Activated T-helper 1 cell treated with anti-CD3 and anti-CD28 coated beads, Interleukin-12 subunit alpha, Interleukin-12 subunit beta, Interleukin-2, Interleukin-4 antibody, amounts not matched to agents 30 ng/mL and 10 ng/mL and 1 ng/mL, durations not matched to agents 14 hours and 24 hours and 36 hours (primary cell): ENCODE measurements around the gene MYADML2. TPM values are rescaled to one million over a fixed set of nuclear protein-coding genes. Genes with fewer than 3 reads are reported as not detected.
A peak's percentile ranks its signal among the peaks of the same experiment; 100 is the strongest.

Source experiments
- DNase-seq: peaks from one replicate; pipeline ENCODE4 v3.0.0; 2021; ENCODE audit warnings: low spot score
- H3K27ac Mint-ChIP-seq: one replicate; pipeline ENCODE4 v1.8.0; 2021; ENCODE audit warnings: mild to moderate bottlenecking, mixed read lengths
- H3K27me3 Mint-ChIP-seq: one replicate; pipeline ENCODE4 v1.8.0; 2022; ENCODE audit warnings: mild to moderate bottlenecking, moderate library complexity, mixed read lengths; ENCODE audit not compliant: insufficient read depth
- H3K36me3 Mint-ChIP-seq: one replicate; pipeline ENCODE4 v1.8.0; 2021; ENCODE audit warnings: low read depth, mixed read lengths
- H3K4me1 Mint-ChIP-seq: one replicate; pipeline ENCODE4 v1.8.0; 2021; ENCODE audit warnings: low read depth, mixed read lengths
- H3K4me3 Mint-ChIP-seq: one replicate; pipeline ENCODE4 v1.8.0; 2021; ENCODE audit warnings: mild to moderate bottlenecking, moderate library complexity, mixed read lengths
- H3K9me3 Mint-ChIP-seq: one replicate; pipeline ENCODE4 v1.8.0; 2021; ENCODE audit warnings: mixed read lengths
- intact Hi-C: fragments of 100-400 bp; cut with micrococcal nuclease; formaldehyde crosslinking; loops from one replicate; pipeline ENCODE4 v1.15.1; 2024
- total RNA-seq: library from RNA; stranded (reverse); gene quantifications from 2 replicates; pipeline ENCODE4 v1.2.3, GENCODE V29; 2022

MYADML2 gene
- total RNA-seq, 1 donor from 2014 or later, result 0.08 TPM

DNA sequence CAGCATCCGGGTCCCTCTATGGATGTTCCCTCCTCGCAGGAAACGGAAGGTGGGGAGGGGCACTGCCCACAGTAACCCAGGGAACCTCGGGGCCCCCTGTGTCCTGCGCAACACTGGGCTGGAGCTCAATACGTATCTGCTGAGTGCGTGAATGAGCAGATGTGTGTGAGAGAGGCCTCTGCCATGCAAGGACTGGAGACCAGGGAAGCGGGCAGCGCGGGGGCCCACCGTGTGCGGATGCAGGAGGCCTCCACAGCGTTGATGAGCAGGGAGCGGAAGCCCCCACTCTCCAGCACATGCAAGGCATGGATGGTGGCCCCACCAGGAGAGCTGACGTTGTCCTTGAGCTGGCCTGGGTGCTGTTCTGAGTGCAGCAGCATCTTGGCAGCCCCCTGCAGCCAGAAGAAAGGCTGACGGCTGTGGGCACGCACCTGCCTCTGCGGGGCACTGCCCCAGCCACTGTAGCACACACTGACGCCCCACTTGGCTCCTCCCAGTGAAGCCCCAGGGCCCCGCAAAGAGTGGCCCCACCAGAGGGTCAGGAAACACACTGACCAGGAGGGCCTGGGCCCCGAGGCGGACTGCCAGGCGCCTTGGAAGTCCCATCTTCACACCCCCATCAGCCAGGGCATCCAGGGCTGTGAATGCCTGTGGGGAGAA, 12.8 kb downstream of the MYADML2 start:
- peaks cover 10% of the 10 kb centered on the region for H3K4me1 Mint-ChIP-seq
- DNase-seq, result no peak
- peak overlapping the region; percentile 64 for H3K4me3 Mint-ChIP-seq
- no peaks in the 10 kb centered on the region for H3K9me3 Mint-ChIP-seq
- peaks cover 2% of the 10 kb centered on the region for H3K27me3 Mint-ChIP-seq
- intact Hi-C loops, result no loop called here
- H3K27ac Mint-ChIP-seq, result no peak overlapping the region
- peaks cover 12% of the 10 kb centered on the region for H3K36me3 Mint-ChIP-seq

DNA sequence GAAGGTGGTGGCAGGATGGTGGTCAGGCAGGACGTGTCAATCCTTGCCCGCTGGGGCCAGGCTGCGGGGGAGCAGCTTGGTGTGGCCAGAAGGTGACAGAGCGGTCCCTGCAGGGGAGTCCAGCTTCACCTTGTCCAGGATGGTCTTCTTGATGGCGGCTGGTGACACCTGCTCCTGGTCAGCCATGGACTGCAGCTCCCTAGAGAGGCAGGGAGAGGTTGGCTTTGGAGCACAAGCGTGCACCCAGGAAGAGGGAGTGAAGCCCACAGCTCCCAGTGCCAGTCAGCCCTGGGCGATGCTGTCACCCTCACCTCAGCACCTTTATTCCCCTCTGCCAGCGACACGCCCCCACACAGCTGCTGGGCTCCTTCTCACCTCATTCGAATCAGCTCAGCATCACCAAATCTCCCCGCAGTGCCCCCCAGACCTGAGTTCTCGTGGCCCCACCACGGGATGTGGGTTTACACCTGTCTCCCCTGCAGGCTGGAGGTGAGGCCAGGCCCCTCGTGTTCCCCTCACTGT, 13.8 kb downstream of the MYADML2 start:
- Mint-ChIP-seq H3K9me3 (no peaks in the 10 kb centered on the region), H3K36me3 (peaks cover 12% of the 10 kb centered on the region)
- DNase-seq, result no peak

DNA sequence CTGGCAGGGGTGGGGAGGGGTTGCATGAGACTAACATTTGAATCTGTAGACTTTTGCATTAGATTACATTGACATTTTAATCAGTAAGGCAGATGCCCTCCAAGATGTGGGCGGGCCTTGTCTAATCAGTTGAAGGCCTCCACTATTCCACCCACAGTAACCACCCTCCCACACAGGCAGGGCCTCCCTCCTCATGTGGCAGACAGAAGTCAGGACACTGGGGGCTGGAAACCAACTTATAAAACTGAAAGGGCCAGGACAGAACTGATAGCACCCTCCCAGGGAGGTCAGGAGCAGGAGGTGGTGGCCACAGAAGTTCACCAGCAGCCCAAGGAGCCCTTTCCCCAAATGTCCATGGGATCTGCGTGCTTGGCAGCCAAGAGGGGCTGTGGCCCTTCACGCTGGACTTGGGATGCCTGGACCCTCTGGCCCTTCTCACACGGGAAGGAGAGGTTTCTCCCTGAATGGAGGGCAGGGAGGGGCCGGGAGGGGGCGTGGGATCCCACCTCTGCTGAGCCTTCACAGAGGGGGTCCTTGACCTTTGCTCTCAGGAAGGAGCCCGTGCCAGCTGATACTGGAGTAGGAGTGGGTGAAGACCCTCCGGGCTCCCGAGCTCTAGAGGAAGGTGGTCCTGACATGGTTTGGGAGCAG, 14.6 kb downstream of the MYADML2 start:
- Mint-ChIP-seq H3K27ac (no peak overlapping the region), H3K9me3 (no peaks in the 10 kb centered on the region), H3K27me3 (peaks cover 2% of the 10 kb centered on the region), H3K36me3 (peaks cover 12% of the 10 kb centered on the region), H3K4me1 (peaks cover 5% of the 10 kb centered on the region), H3K4me3 (no peak overlapping the region)
- intact Hi-C loops, result no loop called here
- no peak for DNase-seq

More for the DNA sequence above, 13.8 kb downstream of the MYADML2 start:
- H3K27me3 Mint-ChIP-seq, result peaks cover 2% of the 10 kb centered on the region
- H3K4me1 Mint-ChIP-seq, result peaks cover 10% of the 10 kb centered on the region
- intact Hi-C loops, result no loop called here
- no peak overlapping the region for H3K27ac Mint-ChIP-seq
- no peak overlapping the region for H3K4me3 Mint-ChIP-seq

DNA sequence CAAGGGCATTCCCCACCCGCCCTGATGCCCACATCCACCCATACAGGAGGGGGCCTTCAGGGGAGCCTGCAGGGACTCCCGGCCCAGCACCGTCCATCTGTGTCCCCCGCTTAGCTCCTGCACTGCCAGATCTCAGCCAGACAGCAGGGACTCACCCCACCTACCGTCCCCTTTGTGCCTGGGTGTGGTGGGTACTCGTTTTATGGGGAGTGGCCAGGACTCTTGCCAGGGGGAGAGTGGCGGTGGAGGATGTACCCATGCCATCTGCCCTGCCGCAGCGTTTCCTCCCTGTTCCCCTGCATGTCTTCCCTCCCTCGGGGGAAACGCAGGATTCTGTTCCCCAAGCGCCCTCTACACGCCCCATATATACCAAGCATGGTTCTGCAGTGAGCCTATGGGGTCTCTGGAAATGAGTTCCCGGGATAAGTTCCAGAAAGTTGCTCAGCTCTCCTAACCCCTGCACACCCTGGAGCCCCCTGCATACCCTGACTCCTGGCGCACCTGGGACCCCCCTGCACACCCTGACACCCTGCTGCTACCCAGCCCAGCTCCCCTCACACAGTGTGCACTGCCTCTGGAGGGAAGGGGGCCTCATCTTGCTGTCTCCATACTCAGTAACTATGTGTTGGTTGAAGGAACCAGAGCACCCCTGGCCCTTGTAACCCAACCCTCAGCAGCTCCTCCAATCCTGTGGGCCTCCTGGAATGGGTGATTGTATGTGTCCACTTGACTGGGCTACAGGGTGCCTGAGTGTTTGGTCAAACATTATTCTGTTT, 15.3 kb downstream of the MYADML2 start:
- Mint-ChIP-seq H3K27ac (no peak overlapping the region), H3K9me3 (no peaks in the 10 kb centered on the region), H3K4me1 (peaks cover 5% of the 10 kb centered on the region), H3K27me3 (peaks cover 2% of the 10 kb centered on the region), H3K36me3 (peaks cover 12% of the 10 kb centered on the region), H3K4me3 (no peak overlapping the region)
- no peak for DNase-seq
- intact Hi-C loops, result no loop called here

DNA sequence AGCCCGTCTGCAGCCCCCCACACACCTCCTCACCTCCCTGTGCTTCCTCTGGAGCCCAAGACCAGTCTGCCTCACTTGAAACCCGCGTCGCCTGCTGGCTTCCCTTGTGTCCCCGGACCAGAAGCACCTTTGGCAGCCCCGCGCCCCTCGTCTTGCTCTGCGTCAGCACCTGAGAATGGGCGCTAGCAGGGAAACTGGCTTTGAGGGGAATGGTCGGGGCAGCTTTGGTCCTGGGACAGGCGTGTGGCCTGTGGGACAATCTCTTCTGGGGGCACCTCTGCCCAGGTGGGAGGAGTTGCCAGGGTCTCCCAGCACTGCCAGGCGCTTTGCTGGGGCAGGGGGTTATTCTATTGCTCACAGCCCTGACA, 15.9 kb downstream of the MYADML2 start:
- DNase-seq, result no peak
- Mint-ChIP-seq H3K4me3 (no peak overlapping the region), H3K9me3 (no peaks in the 10 kb centered on the region), H3K36me3 (peaks cover 12% of the 10 kb centered on the region), H3K27ac (no peak overlapping the region), H3K27me3 (peaks cover 2% of the 10 kb centered on the region), H3K4me1 (peaks cover 9% of the 10 kb centered on the region)
- intact Hi-C loops, result no loop called here

DNA sequence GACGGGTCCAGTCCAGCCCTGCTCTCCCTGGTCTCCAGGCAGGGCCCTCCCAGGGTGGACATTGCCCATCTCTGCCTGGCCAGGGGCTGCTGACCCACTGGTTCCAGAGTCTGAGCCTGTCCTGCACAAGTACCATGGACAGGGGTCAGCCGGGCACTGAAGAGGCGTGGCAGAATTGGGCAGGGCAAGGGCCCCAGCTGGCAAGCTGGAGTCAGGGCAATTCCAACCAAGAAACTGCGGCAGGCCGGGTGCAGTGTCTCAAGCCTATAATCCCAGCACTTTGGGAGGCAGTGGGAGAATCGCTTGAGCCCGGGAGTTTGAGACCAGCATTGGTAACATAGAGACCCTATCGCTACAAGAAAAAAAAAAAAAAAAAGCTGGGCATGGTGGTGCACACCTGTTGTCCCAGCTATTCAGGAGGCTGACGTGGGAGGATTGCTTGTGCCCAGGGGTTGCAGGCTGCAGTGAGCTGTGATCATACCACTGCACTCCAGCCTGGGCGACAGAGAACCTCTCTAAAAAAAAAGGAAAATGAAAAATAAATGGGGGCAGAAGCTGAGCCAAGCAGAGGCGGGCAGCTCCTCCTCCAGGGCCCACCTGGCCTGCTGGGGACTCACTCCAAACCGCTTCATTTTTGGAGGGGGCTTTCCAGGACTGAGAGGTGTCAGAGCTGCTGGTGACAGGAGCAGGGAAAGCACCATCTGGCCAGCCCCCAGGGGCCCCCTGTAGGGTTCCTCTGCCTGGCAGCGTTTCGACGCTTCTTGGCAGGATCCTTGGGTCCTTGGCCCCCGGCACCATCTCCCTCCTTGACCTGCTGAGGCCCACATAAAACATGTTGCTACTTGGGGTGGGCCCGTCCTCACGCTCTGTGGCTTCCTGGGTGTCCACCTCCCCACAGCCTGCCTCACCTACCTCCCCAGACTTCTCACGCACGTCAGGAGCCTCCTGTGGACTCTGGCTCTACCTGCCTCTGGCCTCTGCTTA, 16.6 kb downstream of the MYADML2 start:
- Mint-ChIP-seq H3K4me3 (peak overlapping the region; percentile 19), H3K27me3 (peaks cover 2% of the 10 kb centered on the region), H3K4me1 (peaks cover 10% of the 10 kb centered on the region), H3K27ac (no peak overlapping the region), H3K36me3 (peaks cover 10% of the 10 kb centered on the region), H3K9me3 (no peaks in the 10 kb centered on the region)
- intact Hi-C loops, result no loop called here
- no peak for DNase-seq

DNA sequence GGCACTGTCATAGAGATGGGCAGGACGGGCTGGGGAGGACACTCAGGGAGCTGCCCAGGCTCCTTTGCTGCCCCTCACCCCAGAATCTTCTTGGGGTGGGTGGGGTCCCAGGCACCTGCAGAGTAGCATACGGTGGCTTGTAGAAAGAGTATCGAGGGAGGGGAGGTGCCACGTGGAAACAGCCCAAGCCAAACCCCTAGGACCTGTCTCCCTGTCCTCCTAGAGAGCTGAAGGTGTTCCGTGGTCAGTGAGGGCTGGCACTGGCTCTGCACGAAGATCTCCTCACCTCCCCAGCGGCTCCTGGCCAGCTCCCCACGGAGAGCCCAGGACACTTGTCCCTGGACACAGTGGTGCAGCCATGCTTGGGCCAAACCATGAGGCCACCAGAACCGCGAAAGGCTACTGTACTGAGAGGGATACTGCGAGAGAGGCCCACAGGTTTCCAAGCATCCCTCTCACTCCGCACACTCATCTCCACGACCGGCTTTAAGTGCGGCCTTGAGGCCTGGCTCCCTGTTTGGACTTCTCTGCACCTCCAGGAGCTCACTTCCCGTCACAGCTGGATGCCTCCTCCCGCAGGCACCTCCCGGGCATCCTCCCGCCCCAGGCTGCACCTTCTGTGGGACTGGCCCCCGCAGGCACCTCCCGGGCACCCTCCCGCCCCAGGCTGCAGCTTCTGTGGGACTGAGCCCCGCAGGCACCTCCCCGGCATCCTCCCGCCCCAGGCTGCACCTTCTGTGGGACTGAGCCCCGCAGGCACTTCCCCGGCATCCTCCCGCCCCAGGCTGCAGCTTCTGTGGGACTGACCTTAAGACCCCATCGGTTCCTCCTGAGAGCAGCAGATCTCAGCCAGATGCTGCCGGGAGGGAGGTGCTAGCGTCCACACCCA, 17.5 kb downstream of the MYADML2 start:
- peak overlapping the region; percentile 72 for H3K4me3 Mint-ChIP-seq
- H3K27me3 Mint-ChIP-seq, result peaks cover 2% of the 10 kb centered on the region
- peaks cover 10% of the 10 kb centered on the region for H3K4me1 Mint-ChIP-seq
- H3K9me3 Mint-ChIP-seq, result no peaks in the 10 kb centered on the region
- intact Hi-C loops, result no loop called here
- no peak overlapping the region for H3K27ac Mint-ChIP-seq
- DNase-seq, result no peak
- H3K36me3 Mint-ChIP-seq, result peaks cover 10% of the 10 kb centered on the region

DNA sequence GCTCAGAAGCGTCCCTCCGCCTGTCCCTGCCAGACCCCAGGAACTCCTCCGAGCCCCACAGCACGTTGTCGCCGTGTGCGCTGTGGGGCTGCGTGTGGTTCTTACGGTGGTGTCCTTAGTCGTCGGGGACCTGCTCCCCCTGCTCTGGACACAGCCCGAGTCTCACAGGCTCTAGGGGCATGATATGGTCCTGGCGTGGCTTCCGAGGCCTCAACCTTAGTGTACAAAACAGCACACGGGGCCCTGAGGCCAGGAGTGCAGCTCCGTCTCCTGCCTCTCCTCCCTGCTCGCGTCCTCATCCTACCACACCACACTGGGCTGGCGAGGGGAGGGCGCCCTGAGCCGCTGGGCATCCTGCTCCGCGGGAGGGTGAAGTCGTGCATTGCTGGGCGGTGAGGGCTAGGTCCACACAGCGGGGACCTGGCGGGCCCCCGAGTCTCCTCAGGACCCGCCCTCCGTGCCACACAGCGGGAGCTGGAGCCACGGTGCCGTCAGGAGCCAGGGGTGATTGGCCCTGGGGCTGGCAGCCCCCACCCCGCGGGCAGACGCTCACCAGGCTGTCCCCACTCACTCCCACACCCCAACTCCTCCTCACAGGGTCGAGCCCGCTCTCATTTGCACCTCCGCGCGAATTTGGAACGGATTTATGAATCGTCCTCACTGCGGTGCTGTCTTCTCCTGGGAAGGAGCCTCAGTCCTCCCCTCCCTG, 18.3 kb downstream of the MYADML2 start:
- Mint-ChIP-seq H3K27ac (no peak overlapping the region), H3K9me3 (no peaks in the 10 kb centered on the region), H3K4me1 (peaks cover 15% of the 10 kb centered on the region), H3K27me3 (peaks cover 2% of the 10 kb centered on the region), H3K36me3 (peaks cover 7% of the 10 kb centered on the region), H3K4me3 (peak overlapping the region; percentile 72)
- intact Hi-C loops, result loop anchor here (1.0 kb wide), 1 partner anchor 168 kb away; no protein-coding TSS in a partner anchor
- DNase-seq, result no peak

DNA sequence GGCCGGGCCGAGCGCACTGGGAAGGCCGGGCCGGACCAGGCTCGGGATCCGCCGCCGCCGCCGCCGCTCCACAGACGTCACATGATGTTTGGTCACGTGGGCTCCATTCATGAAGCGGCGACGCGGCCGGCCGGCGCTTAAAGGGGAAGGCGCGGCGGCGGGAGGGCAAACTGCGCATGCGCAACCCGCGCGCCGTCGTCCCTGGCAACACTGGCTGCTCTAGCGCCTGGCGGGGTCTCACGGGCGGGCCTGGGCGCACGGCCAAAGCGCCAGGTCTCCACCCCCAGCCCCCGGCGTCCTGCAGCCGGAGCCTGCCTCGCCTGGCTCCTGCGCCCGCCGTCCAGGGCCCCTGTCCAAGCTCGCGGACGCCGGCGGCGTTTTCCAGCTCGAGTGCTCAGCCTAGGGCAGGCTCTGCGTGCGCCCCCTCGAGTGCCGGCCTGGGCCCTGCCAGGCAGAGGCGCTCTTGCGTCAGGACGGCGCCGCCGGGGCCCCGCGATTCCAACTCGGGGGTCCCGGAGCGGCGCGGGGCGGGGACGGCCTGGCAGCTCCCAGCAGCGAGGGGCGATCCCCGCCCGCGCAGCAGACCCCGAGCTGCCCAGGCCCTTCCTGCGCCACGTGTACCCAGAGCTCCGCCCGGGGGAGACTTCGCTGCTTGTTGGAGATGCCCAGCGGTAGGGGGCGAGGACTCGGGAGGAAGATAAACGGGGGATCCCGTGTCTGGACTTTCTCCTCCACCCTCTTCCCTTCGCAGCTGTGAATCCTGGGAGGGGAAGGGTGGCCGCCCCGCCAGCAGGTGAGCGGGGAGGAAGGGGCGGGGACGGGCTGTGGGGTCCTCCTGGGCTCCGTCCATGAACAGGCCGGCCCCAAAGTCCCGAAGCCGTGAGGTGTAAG, 19.1 kb downstream of the MYADML2 start, which contains the start of gene MAFG:
Gene MAFG, minus strand, starts transcription at position 83 of the 891 bp plus-strand sequence. CDS start 4,550 bp downstream, outside the sequence.
- peak within 1 kb of the TSS; percentile 89 for H3K4me3 Mint-ChIP-seq
- H3K27me3 Mint-ChIP-seq, result peaks cover 2% of the 10 kb centered on the region
- peak within 1 kb of the TSS; percentile 79 for H3K27ac Mint-ChIP-seq
- peaks cover 15% of the 10 kb centered on the region for H3K4me1 Mint-ChIP-seq
- H3K36me3 Mint-ChIP-seq, result peaks cover 1% of the 10 kb centered on the region
- intact Hi-C loops, result loop anchor here (1.0 to 2.0 kb wide), 6 partner anchors 9 to 168 kb away; partner anchors contain the start of genes ARHGDIA, ASPSCR1, CENPX and LRRC45
- H3K9me3 Mint-ChIP-seq, result no peaks in the 10 kb centered on the region
- peak; percentile 88 for DNase-seq

DNA sequence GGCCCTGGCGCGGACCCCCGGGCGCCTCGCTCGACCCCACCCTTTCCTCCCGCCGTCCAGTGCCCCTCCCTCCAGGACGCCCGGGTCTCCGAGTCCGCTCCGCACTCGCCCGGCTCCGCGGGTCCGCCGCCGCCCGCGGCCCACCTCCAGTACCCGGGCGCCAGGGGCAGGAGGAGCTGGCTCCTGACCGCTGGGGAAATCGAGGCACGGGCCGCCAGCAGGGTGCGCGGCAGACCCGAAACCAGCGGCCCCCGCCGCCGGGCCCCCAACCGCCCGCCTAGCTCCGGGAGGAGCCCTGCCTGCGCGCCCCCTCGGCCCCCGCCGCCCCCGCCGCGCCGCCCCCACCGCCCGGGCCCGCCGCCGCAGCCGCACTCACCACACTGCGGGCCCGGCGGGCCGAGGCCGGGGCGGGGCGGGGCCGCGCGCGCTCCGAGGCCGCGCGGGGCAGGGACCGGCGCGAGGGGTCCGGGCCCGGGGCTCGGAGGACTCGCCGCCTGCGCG, 19.8 kb downstream of the MYADML2 start:
- H3K27ac Mint-ChIP-seq, result no peak overlapping the region
- no peaks in the 10 kb centered on the region for H3K36me3 Mint-ChIP-seq
- peak overlapping the region; percentile 68 for H3K4me3 Mint-ChIP-seq
- DNase-seq, result peak; percentile 18
- peaks cover 15% of the 10 kb centered on the region for H3K4me1 Mint-ChIP-seq
- intact Hi-C loops, result loop anchor here (1.0 to 2.0 kb wide), 5 partner anchors 10 to 96 kb away; partner anchors contain the start of genes ARHGDIA, ASPSCR1, CENPX and LRRC45
- peaks cover 2% of the 10 kb centered on the region for H3K27me3 Mint-ChIP-seq
- H3K9me3 Mint-ChIP-seq, result no peaks in the 10 kb centered on the region
